HEK293 (cell line): ENCODE measurements around the gene DLX3.

Experiments
- CTCF ChIA-PET: fragments of 350-600 bp; formaldehyde crosslinking; extraction: SDS; loops from one replicate; lab custom pipeline; 2021; ENCODE audit warnings: antibody characterized with exemption; lab: Yijun Ruan, JAX
- POLR2A ChIA-PET: fragments of 300-600 bp; formaldehyde crosslinking; extraction: SDS; loops from one replicate; lab custom pipeline; 2020; ENCODE audit warnings: antibody characterized with exemption, inconsistent platforms; lab: Yijun Ruan, JAX
- H3K27ac ChIP-seq: fragments of 200-500 bp; sonication (Bioruptor generic); 2 replicates; pipeline ENCODE4 v1.5.1; 2014; ENCODE audit warnings: low read depth, low read length, control low read depth, inconsistent platforms; ENCODE audit errors: extremely low read depth
- H3K36me3 ChIP-seq, 2 experiments: fragments of 200-500 bp in 1 of 2; sonication (Bioruptor generic) in 1 of 2; 1 replicate in 1 of 2; 2 replicates in 1 of 2; pipeline ENCODE4 v1.5.1; 2014 to 2017; ENCODE audit warnings: inconsistent platforms in 2 of 2, low read length in 2 of 2; ENCODE audit not compliant: control insufficient read depth in 2 of 2, insufficient read depth in 1 of 2
- H3K4me1 ChIP-seq: fragments of 200-500 bp; sonication (Bioruptor generic); 2 replicates; pipeline ENCODE4 v1.5.1; 2014; ENCODE audit warnings: mild to moderate bottlenecking, low read length, inconsistent platforms; ENCODE audit not compliant: control insufficient read depth, insufficient read depth
- H3K4me3 ChIP-seq: 2 replicates; pipeline ENCODE4 v1.5.1; 2011; ENCODE audit warnings: low read depth, mild to moderate bottlenecking, control low read depth, low read length, moderate library complexity
- H3K9me3 ChIP-seq: fragments of 200-500 bp; sonication (Bioruptor generic); 2 replicates; pipeline ENCODE4 v1.5.1; 2014; ENCODE audit warnings: low read depth, low read length, inconsistent platforms; ENCODE audit not compliant: control insufficient read depth, insufficient read depth
- GFI1B ChIP-seq: fragments of 450-650 bp; formaldehyde crosslinking; IDR thresholded peaks from 2 replicates; pipeline ENCODE4 v1.5.1; 2016; ENCODE audit warnings: missing biosample characterization, missing genetic modification characterization
- KLF7 ChIP-seq: fragments of 450-650 bp; formaldehyde crosslinking; IDR thresholded peaks from 2 replicates; pipeline ENCODE4 v1.5.1; 2016; ENCODE audit warnings: missing biosample characterization, missing genetic modification characterization, borderline replicate concordance
- RBAK ChIP-seq: fragments of 450-650 bp; formaldehyde crosslinking; IDR thresholded peaks from 2 replicates; pipeline ENCODE4 v1.5.1; 2016; ENCODE audit warnings: missing biosample characterization, missing genetic modification characterization
- SCRT1 ChIP-seq: fragments of 450-650 bp; formaldehyde crosslinking; IDR thresholded peaks from 2 replicates; pipeline ENCODE4 v1.5.1; 2016; ENCODE audit warnings: missing biosample characterization, missing genetic modification characterization, borderline replicate concordance
- TRIM28 ChIP-seq: IDR thresholded peaks from 2 replicates; pipeline ENCODE4 v1.6.1; 2011; ENCODE audit warnings: low read length, control low read depth, borderline replicate concordance
- YY2 ChIP-seq: fragments of 450-650 bp; formaldehyde crosslinking; IDR thresholded peaks from 2 replicates; pipeline ENCODE4 v1.5.1; 2016; ENCODE audit warnings: missing biosample characterization, missing genetic modification characterization
- ZFHX2 ChIP-seq: fragments of 450-650 bp; formaldehyde crosslinking; conservative IDR thresholded peaks from 2 replicates; pipeline ENCODE4 v1.5.1; 2016; ENCODE audit warnings: missing biosample characterization, missing genetic modification characterization
- ZNF214 ChIP-seq: fragments of 450-650 bp; formaldehyde crosslinking; IDR thresholded peaks from 2 replicates; pipeline ENCODE4 v1.5.1; 2017; ENCODE audit warnings: missing biosample characterization, mild to moderate bottlenecking, missing genetic modification characterization, borderline replicate concordance
- ZNF223 ChIP-seq: fragments of 450-650 bp; formaldehyde crosslinking; IDR thresholded peaks from 2 replicates; pipeline ENCODE4 v1.5.1; 2016; ENCODE audit warnings: missing biosample characterization, missing genetic modification characterization
- ZNF23 ChIP-seq: fragments of 450-650 bp; formaldehyde crosslinking; IDR thresholded peaks from 2 replicates; pipeline ENCODE4 v1.5.1; 2016; ENCODE audit warnings: missing biosample characterization, missing genetic modification characterization, borderline replicate concordance
- ZNF341 ChIP-seq: fragments of 450-650 bp; formaldehyde crosslinking; IDR thresholded peaks from 2 replicates; pipeline ENCODE4; 2016; ENCODE audit warnings: low read depth, missing biosample characterization, missing genetic modification characterization
- ZNF404 ChIP-seq: fragments of 450-650 bp; formaldehyde crosslinking; IDR thresholded peaks from 2 replicates; pipeline ENCODE4 v1.5.1; 2017; ENCODE audit warnings: missing biosample characterization, missing genetic modification characterization
- ZNF423 ChIP-seq: fragments of 450-650 bp; formaldehyde crosslinking; IDR thresholded peaks from 2 replicates; pipeline ENCODE4 v1.5.1; 2016; ENCODE audit warnings: missing biosample characterization, missing genetic modification characterization
- ZNF426 ChIP-seq: fragments of 450-650 bp; formaldehyde crosslinking; IDR thresholded peaks from 2 replicates; pipeline ENCODE4 v1.5.1; 2017; ENCODE audit warnings: missing biosample characterization, missing genetic modification characterization, mild to moderate bottlenecking, inconsistent platforms, moderate library complexity
- ZNF473 ChIP-seq: fragments of 450-650 bp; formaldehyde crosslinking; IDR thresholded peaks from 2 replicates; pipeline ENCODE4 v1.5.1; 2017; ENCODE audit warnings: missing biosample characterization, missing genetic modification characterization
- ZNF558 ChIP-seq: fragments of 450-650 bp; formaldehyde crosslinking; IDR thresholded peaks from 2 replicates; pipeline ENCODE4 v1.5.1; 2016; ENCODE audit warnings: missing biosample characterization, missing genetic modification characterization
- ZNF560 ChIP-seq: fragments of 450-650 bp; formaldehyde crosslinking; IDR thresholded peaks from 2 replicates; pipeline ENCODE4 v1.5.1; 2017; ENCODE audit warnings: missing biosample characterization, missing genetic modification characterization, borderline replicate concordance
- ZNF660 ChIP-seq: fragments of 450-650 bp; IDR thresholded peaks from 2 replicates; pipeline ENCODE4 v1.5.1; 2018; ENCODE audit warnings: missing biosample characterization, mild to moderate bottlenecking, missing genetic modification characterization
- ZNF768 ChIP-seq: fragments of 450-650 bp; formaldehyde crosslinking; IDR thresholded peaks from 2 replicates; pipeline ENCODE4 v1.5.1; 2018; ENCODE audit warnings: missing biosample characterization, mild to moderate bottlenecking, missing genetic modification characterization
- ZSCAN30 ChIP-seq: fragments of 450-650 bp; IDR thresholded peaks from 2 replicates; pipeline ENCODE4 v1.5.1; 2018; ENCODE audit warnings: missing biosample characterization, mild to moderate bottlenecking, missing genetic modification characterization, moderate library complexity
- TF ChIP-seq, protein P1 (sequence below): fragments of 450-650 bp; formaldehyde crosslinking; IDR thresholded peaks from 2 replicates; pipeline ENCODE4 v1.5.1; 2016; ENCODE audit warnings: missing biosample characterization, missing genetic modification characterization
- TF ChIP-seq, protein P2 (sequence below): fragments of 450-650 bp; formaldehyde crosslinking; IDR thresholded peaks from 2 replicates; pipeline ENCODE4 v1.5.1; 2016; ENCODE audit warnings: missing biosample characterization, missing genetic modification characterization
- TF ChIP-seq, protein P3 (sequence below): fragments of 450-650 bp; formaldehyde crosslinking; IDR thresholded peaks from 2 replicates; pipeline ENCODE4 v1.5.1; 2016; ENCODE audit warnings: missing biosample characterization, missing genetic modification characterization

DLX3 gene

DNA sequence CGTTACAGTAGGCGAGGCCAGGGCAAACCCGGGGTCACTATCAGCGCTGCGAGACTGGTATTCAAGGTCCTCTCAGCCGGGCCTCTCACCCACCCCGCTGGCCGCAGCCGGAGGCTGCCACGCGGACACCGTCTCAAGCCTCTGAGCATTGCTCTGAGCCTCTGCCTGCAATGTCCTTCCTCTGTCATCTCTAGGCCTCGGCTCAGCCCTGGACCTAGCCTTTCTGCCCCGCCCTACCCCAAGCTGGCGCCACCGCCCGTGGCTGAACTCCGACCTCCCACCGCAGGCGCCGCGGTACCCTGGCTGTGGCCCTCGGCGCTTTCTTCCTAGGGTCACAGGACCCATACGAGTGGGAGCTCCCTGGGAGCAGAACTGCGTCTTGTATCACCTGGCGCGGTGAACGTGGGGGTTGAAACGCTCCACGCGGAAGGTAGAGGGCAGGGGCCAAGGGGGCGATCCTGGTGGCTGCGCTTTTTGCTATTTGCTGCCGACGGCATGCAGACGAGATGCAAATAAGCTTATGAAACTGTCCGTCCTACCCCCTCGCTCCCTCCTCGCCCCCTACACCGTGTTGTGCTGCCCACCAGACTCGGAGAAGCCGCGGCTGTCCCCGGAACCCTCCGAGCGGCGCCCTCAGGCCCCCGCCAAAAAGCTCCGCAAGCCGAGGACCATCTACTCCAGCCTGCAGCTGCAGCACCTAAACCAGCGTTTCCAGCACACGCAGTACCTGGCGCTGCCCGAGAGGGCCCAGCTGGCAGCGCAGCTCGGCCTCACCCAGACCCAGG is 22.3 kb downstream of the DLX3 start (continued):
- TF ChIP-seq, protein P1, sequence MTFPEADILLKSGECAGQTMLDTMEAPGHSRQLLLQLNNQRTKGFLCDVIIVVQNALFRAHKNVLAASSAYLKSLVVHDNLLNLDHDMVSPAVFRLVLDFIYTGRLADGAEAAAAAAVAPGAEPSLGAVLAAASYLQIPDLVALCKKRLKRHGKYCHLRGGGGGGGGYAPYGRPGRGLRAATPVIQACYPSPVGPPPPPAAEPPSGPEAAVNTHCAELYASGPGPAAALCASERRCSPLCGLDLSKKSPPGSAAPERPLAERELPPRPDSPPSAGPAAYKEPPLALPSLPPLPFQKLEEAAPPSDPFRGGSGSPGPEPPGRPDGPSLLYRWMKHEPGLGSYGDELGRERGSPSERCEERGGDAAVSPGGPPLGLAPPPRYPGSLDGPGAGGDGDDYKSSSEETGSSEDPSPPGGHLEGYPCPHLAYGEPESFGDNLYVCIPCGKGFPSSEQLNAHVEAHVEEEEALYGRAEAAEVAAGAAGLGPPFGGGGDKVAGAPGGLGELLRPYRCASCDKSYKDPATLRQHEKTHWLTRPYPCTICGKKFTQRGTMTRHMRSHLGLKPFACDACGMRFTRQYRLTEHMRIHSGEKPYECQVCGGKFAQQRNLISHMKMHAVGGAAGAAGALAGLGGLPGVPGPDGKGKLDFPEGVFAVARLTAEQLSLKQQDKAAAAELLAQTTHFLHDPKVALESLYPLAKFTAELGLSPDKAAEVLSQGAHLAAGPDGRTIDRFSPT (tag by site-specific recombination) = no peak
- TF ChIP-seq ZNF560 = no peak
- no peak for TF ChIP-seq KLF7

DNA sequence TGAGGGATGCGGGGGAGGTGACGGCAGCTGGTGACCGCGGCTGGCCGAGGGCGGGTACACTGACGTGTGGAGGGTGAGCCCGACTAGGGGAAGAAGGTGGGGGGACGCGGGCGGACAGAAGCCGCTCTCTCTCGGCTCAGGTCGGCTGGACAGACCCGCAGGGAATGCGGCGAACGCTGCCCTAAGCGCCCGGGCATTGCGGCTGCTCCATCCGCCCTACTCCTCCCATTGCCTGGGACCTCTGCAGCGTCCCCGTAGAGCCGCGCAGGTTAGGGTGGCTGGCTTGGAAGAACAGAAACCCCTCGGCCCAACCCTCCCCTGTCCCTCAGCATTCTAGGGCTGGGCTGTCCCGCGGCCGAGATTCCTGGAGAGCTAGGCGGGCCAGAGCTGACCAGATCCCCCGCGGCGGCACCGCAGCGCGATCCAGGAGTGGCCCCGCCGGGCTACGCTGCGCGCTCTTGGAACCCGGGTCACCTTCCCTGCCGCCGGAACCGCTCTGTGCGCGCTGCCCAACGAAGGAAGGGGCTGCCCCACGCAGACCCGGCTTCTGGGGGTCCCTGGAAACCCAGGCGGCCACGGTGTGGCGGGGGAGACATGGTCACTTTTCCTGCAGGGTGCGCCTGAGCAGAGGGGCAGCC is 23.1 kb downstream of the DLX3 start:
- CTCF ChIA-PET = interaction anchor here (1.3 to 5.6 kb wide), 4 partner anchors 15 to 92 kb away, joined by 3 to 47 read pairs (median 14); no protein-coding TSS in a partner anchor
- H3K4me1 ChIP-seq = peaks cover 21% of the 10 kb centered on the region
- POLR2A ChIA-PET = no interaction called here
- no peak for TF ChIP-seq ZNF660 (tag by site-specific recombination)
- TF ChIP-seq YY2 (tag by site-specific recombination) = no peak
- 0 out of 2 replicates have a peak, but pooled peaks have one; percentile 13 for TF ChIP-seq ZFHX2 (tag by site-specific recombination)
- TF ChIP-seq, all 188 proteins: peak for 1
- H3K9me3 ChIP-seq = no peaks in the 10 kb centered on the region
- peaks cover 0 to 6% of the 10 kb centered on the region in 2 experiments; a peak in 1 of 3 replicates for H3K36me3 ChIP-seq
- H3K27ac ChIP-seq = no peak overlapping the region
- H3K4me3 ChIP-seq = peak overlapping the region; percentile 11; the same call in 1 of the 2 replicates

DNA sequence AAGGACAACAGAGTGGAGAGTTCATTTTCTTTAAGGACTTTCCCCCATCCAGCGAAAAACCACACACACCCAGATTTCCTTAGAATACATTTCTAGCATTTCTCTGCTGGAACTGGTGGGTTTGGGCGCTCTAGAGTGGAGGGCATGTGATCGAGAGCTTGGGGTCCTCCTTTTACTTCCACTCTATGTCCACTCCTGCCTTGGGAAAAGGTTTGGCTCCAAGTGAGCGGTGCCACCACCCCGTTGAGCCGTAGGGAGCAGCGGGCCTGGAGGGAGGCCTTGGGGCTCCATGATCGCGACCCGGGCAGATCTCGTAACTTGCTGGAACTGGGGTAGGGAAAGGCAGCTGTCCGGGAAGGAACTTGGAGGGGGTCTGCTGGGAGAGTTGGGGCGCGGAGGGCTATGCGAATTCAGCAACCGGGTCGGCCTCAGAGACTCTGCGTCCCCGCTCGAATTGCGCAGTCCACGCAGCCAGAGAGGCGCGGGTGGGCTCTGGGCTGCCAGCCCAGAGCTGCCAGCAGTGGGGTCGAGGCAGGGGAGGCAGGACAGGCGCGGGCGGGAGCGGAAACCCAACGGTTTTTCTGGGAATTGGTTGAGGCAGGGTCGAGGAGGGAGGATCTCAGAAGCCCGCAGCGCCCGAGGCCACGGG is 23.7 kb downstream of the DLX3 start:
- Histone ChIP-seq H3K4me1 (peaks cover 14% of the 10 kb centered on the region), H3K9me3 (no peaks in the 10 kb centered on the region), H3K27ac (no peak overlapping the region), H3K36me3 (peaks cover 0 to 6% of the 10 kb centered on the region in 2 experiments; a peak in 1 of 3 replicates), H3K4me3 (no peak overlapping the region)
- CTCF ChIA-PET = interaction anchor here (0.6 to 5.6 kb wide), 7 partner anchors 8 to 495 kb away, joined by 3 to 47 read pairs (median 4); no protein-coding TSS in a partner anchor
- no peak for TF ChIP-seq ZNF214 (tag by site-specific recombination)
- TF ChIP-seq ZSCAN30 = no peak
- TF ChIP-seq ZNF423 (tag by site-specific recombination) = no peak
- no peak for TF ChIP-seq ZNF223 (tag by site-specific recombination)
- TF ChIP-seq ZNF558 = no peak
- no peak for TF ChIP-seq RBAK (tag by site-specific recombination)
- no peak for TF ChIP-seq ZNF473 (tag by site-specific recombination)
- TF ChIP-seq ZNF23 (tag by site-specific recombination) = no peak
- TF ChIP-seq YY2 (tag by site-specific recombination) = no peak
- no peak for TF ChIP-seq ZNF768 (tag by site-specific recombination)
- TF ChIP-seq ZNF426 (tag by site-specific recombination) = no peak
- no peak for TF ChIP-seq ZNF341 (tag by site-specific recombination)
- TF ChIP-seq, protein P2, sequence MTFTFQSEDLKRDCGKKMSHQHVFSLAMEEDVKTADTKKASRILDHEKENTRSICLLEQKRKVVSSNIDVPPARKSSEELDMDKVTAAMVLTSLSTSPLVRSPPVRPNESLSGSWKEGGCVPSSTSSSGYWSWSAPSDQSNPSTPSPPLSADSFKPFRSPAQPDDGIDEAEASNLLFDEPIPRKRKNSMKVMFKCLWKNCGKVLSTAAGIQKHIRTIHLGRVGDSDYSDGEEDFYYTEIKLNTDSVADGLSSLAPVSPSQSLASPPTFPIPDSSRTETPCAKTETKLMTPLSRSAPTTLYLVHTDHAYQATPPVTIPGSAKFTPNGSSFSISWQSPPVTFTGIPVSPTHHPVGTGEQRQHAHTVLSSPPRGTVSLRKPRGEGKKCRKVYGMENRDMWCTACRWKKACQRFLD (tag by site-specific recombination) = no peak
- TF ChIP-seq SCRT1 (tag by site-specific recombination) = no peak
- TF ChIP-seq TRIM28 = no peak
- TF ChIP-seq GFI1B = no peak
- TF ChIP-seq ZNF404 (tag by site-specific recombination) = no peak
- TF ChIP-seq, protein P3, sequence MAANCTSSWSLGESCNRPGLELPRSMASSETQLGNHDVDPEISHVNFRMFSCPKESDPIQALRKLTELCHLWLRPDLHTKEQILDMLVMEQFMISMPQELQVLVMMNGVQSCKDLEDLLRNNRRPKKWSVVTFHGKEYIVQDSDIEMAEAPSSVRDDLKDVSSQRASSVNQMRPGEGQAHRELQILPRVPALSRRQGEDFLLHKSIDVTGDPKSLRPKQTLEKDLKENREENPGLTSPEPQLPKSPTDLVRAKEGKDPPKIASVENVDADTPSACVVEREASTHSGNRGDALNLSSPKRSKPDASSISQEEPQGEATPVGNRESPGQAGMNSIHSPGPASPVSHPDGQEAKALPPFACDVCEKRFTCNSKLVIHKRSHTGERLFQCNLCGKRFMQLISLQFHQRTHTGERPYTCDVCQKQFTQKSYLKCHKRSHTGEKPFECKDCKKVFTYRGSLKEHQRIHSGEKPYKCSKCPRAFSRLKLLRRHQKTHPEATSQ (tag by site-specific recombination) = no peak
- POLR2A ChIA-PET = interaction anchor here (1.1 to 1.2 kb wide), 2 partner anchors 8 to 24 kb away, joined by 4 read pairs; partner anchors contain the start of gene DLX3
